ENCODE data around the gene TDRD9. TPM values are rescaled to one million over a fixed set of nuclear protein-coding genes. Genes with fewer than 3 reads are reported as not detected.
"Not testable (repeated sequence)": the region's sequence is repeated elsewhere in the genome, so short reads cannot be mapped to it uniquely, and the experiment has no call there.

TDRD9 gene
- total RNA-seq, 2 donors from 2014 or later: 1.6 to 4.6 TPM

DNA sequence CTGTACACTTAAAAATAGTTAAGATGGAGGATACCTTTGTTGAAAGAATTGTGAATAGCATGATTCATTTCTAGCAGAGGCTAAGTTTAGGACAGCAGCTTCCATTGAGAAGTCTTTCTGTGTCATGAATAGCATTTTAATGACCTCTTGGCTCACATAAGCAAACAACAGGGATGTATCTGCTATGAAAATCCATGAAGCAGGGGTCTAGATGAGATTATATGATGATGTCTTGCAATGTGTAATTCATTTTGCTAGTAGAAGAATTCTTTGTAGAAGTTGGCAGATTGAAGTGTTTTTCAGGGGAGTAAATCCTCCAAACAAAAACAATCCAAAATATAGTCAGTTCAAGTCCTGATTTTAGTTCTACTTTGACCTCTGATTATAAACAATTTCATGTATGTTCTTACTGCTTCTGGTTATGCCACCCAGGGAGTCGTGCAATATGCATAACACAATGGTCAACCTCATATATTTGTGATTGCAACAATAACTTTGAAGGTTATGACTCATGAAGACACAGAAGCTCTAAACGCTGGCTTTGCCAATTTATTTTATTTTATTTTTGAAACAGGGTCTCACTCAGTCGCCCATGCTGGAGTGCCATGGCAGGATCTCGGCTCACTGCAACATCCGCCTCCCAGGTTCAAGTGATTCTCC lies 21.0 kb downstream of the TDRD9 start:
- H3K4me1 Mint-ChIP-seq (ENCODE audit: low read depth): no peaks in the 10 kb centered on the region
- ATAC-seq (replicated peaks in 1 of 2) (no peak), DNase-seq (no peak)
- H3K27me3 Mint-ChIP-seq (ENCODE audit: low read depth): peaks cover 42% of the 10 kb centered on the region
- H3K36me3 Mint-ChIP-seq (ENCODE audit: insufficient read depth in 2 of 2): no peaks in the 10 kb centered on the region
- H3K9me3 Mint-ChIP-seq: no peaks in the 10 kb centered on the region
- no peak overlapping the region for H3K4me3 Mint-ChIP-seq
- no peak overlapping the region for H3K27ac Mint-ChIP-seq

DNA sequence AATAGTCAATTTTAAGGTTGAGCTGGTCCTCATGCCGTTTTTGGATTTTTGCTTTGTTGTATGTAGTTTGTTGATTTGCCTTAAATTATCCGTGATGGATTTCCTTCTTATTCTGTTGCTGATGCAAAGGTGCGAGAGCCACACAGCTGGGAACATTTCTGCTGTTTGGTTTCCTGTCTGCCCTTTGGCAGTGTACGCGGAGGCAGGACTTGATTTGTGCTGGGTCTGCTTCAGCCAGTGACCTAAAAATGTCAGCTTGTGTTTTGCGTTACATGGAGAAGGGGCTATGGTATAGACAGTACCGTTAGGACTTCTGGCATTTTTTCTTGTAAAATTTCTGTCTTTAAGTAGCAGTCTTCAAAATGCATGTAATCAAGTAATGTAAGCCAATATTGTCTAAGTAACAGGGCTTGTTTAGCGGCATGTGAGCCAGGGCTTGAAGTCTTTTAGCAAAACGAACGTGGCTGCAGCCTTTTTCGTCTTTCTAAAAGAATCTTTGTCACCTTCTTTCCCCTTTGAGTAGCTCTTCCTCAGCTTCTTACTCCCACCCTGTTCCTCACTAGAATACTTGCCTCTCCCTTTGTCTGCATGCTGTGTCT lies 32.3 kb downstream of the TDRD9 start:
- Mint-ChIP-seq H3K27me3 (ENCODE audit: low read depth) (no peaks in the 10 kb centered on the region), H3K36me3 (ENCODE audit: insufficient read depth in 2 of 2) (no peaks in the 10 kb centered on the region), H3K27ac (no peak overlapping the region), H3K4me3 (no peak overlapping the region), H3K4me1 (ENCODE audit: low read depth) (no peaks in the 10 kb centered on the region), H3K9me3 (no peaks in the 10 kb centered on the region)
- ATAC-seq (replicated peaks in 1 of 2) (no peak), DNase-seq (no peak)

DNA sequence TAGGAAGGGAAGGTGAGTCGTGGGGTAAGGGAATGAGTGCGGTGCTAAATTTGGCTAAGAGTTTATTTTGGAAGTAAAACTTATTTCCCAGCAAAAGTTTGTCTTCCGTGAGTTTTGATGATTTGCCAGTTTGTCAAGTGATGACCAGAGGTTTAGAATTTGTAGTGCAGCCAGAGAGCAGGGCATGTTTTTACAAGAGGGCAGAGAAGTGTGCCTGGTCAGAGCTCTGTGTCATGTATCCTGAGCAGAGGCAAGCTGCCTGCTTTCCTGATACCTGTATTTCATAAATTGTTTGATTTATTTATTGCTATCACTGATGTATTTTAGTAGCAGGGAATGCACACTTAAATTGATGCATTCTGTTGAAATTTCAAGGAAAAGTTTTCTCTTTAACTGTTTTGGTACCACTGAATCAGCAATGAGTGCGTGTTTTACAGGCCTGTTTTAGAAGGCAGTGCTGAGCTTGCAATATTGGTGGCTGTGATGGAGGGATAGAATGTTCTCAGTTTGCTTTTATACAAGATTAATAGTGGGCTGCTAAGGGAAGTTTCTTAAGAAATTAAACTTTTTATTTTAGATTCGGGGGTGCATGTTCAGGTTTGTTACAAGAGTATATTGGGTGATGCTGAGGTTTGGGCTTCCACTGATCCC lies 33.8 kb downstream of the TDRD9 start:
- DNase-seq: no peak
- no peaks in the 10 kb centered on the region for H3K9me3 Mint-ChIP-seq
- H3K27me3 Mint-ChIP-seq (ENCODE audit: low read depth): no peaks in the 10 kb centered on the region
- no peaks in the 10 kb centered on the region for H3K36me3 Mint-ChIP-seq (ENCODE audit: insufficient read depth in 2 of 2)
- no peak overlapping the region for H3K4me3 Mint-ChIP-seq
- no peak overlapping the region for H3K27ac Mint-ChIP-seq
- no peak for ATAC-seq (replicated peaks in 1 of 2)
- H3K4me1 Mint-ChIP-seq (ENCODE audit: low read depth): no peaks in the 10 kb centered on the region

DNA sequence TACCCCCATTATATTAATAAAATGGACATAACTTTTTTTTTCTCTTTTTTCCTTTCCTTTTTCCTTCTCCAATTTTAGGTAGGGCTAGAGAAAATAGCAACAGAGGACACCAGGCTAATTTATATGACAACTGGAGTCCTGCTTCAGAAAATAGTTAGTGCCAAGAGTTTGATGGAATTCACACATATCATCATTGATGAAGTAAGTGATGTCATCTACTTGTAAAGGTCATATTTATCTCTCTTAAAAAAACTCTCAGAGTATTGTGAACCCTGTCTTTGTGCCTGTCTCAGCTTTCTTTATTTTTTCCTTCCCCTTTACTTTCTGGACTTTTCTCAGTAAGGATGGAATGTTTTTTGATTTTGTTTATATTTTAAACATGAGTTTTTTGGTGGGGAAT lies 38.4 kb downstream of the TDRD9 start:
- no peak for ATAC-seq (replicated peaks in 1 of 2)

DNA sequence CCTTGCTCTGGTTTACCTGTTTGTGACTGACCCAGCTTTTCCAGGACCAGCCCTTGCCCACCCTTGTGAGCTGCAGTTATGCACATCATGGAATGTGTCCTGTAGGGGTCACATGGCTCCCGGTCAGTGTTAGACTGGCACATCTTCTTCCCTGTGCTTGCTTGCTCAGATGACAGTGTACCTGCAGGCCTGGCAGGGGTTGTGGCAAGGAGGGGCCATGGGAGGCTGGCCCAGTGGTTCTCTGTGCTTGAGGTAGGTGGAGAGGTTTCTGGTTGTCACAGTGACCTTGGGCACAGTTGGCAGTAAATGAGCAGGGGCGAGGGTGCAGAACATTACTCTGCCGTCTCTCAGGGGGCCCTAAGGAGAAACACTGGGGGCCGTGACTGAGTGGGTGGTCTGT lies 41.7 kb downstream of the TDRD9 start:
- no peak for DNase-seq
- H3K27ac Mint-ChIP-seq: no peak overlapping the region
- peaks cover 7% of the 10 kb centered on the region for H3K27me3 Mint-ChIP-seq (ENCODE audit: low read depth)
- H3K4me1 Mint-ChIP-seq (ENCODE audit: low read depth): no peaks in the 10 kb centered on the region
- H3K4me3 Mint-ChIP-seq: no peak overlapping the region
- H3K9me3 Mint-ChIP-seq: no peaks in the 10 kb centered on the region
- no peak for ATAC-seq (replicated peaks in 1 of 2)
- H3K36me3 Mint-ChIP-seq (ENCODE audit: insufficient read depth in 2 of 2): no peaks in the 10 kb centered on the region

More for the DNA sequence above, 38.4 kb downstream of the TDRD9 start:
- DNase-seq: no peak
- Mint-ChIP-seq H3K4me3 (no peak overlapping the region), H3K27ac (no peak overlapping the region), H3K27me3 (ENCODE audit: low read depth) (peaks cover 3% of the 10 kb centered on the region), H3K36me3 (ENCODE audit: insufficient read depth in 2 of 2) (no peaks in the 10 kb centered on the region), H3K4me1 (ENCODE audit: low read depth) (no peaks in the 10 kb centered on the region), H3K9me3 (no peaks in the 10 kb centered on the region)

DNA sequence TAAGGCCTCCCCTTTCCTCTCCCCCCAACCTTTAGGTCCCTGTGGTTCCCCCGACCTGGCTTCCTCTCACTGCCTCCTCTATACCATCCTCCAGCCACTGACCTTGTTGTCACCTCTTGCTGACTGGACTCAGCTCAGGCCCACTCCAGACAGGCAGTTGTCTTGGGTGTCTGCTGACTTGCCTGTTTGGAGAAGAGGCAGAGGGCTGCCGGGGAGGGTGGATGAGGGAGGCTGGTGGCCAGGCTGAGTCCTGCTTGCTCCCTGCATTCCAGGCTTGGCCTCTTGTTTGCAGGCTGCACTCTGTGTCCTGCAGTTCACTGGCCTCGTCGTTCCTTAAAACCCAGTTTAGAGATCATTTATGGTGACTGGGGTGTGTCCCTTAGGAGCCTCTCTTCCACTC lies 45.1 kb downstream of the TDRD9 start:
- no peak overlapping the region for H3K27ac Mint-ChIP-seq
- H3K9me3 Mint-ChIP-seq: no peaks in the 10 kb centered on the region
- no peak for DNase-seq
- peaks cover 13% of the 10 kb centered on the region for H3K27me3 Mint-ChIP-seq (ENCODE audit: low read depth)
- no peak overlapping the region for H3K4me3 Mint-ChIP-seq
- ATAC-seq (replicated peaks in 1 of 2): no peak
- H3K4me1 Mint-ChIP-seq (ENCODE audit: low read depth): no peaks in the 10 kb centered on the region
- H3K36me3 Mint-ChIP-seq (ENCODE audit: insufficient read depth in 2 of 2): no peaks in the 10 kb centered on the region

DNA sequence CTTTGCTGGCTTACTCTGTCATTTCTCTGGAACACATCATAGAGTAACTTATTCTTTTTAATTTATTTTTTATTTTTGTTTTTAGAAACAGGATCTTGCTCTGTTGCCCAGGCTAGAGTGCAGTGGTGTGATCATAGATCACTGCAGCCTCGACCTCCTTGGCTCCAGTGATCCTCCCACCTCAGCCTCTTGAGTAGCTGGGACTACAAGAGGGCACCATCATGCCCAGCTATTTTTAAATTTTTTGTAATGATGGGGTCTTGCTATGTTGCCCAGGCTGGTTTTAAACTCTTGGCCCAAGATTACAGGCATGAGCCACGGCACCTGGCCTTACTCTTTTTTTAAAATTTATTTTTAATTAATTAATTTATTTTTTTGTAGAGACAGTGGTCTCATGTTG lies 46.3 kb downstream of the TDRD9 start:
- Mint-ChIP-seq H3K27me3 (ENCODE audit: low read depth) (peaks cover 13% of the 10 kb centered on the region), H3K36me3 (ENCODE audit: insufficient read depth in 2 of 2) (no peaks in the 10 kb centered on the region), H3K4me3 (no peak overlapping the region), H3K27ac (no peak overlapping the region), H3K9me3 (no peaks in the 10 kb centered on the region), H3K4me1 (ENCODE audit: low read depth) (no peaks in the 10 kb centered on the region)
- no peak for ATAC-seq (replicated peaks in 1 of 2)
- DNase-seq: no peak

DNA sequence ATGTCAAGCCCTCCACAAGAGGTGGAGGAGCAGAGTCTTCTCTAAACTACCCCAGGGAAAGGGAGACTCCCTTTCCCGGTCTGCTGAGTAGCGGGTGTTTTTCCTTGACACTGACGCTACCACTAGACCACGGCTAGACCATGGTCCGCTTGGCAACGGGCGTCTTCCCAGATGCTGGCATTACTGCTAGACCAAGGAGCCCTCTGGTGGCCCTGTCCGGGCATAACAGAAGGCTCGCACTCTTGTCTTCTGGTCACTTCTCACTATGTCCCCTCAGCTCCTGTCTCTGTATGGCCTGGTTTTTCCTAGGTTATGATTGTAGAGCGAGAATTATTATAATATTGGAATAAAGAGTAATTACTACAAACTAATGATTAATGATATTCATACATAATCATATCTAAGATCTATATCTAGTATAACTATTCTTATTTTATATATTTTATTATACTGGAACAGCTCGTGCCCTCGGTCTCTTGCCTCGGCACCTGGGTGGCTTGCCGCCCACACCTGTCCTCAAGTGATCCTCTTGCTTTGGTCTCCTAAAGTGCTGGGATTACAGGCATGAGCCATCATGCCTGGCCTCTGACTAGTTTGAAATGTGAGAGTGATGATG lies 52.5 kb downstream of the TDRD9 start:
- H3K4me3 Mint-ChIP-seq; H3K36me3 Mint-ChIP-seq (ENCODE audit: insufficient read depth in 2 of 2); ATAC-seq (replicated peaks in 1 of 2); H3K4me1 Mint-ChIP-seq (ENCODE audit: low read depth); H3K9me3 Mint-ChIP-seq; H3K27ac Mint-ChIP-seq: not testable (repeated sequence)
- DNase-seq: peak; percentile 2 to 10
- H3K27me3 Mint-ChIP-seq (ENCODE audit: low read depth): peaks cover 16% of the 10 kb centered on the region

DNA sequence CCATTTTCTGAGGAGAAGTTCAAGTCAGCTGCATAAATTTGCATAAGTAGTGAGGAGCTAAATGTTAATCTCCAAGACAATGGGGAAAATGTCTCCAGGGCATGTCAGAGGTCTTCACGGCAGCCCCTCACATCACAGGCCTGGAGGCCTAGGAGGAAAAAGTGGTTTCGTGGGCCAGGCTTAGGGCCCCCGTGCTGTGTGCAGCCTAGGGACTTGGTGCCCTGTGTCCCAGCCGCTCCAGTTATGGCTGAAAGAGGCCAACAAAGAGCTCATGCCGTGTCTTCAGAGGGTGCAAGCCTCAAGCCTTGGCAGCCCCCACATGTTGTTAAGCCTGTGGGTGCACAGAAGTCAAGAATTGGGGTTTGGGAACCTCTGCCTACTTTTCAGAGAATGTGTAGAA lies 55.9 kb downstream of the TDRD9 start:
- H3K9me3 Mint-ChIP-seq: peaks cover 2% of the 10 kb centered on the region in 2 donors
- no peak for ATAC-seq (replicated peaks in 1 of 2)
- H3K36me3 Mint-ChIP-seq (ENCODE audit: insufficient read depth in 2 of 2): peaks cover 2% of the 10 kb centered on the region in 2 donors
- no peak overlapping the region for H3K4me3 Mint-ChIP-seq
- peaks cover 29% of the 10 kb centered on the region for H3K27me3 Mint-ChIP-seq (ENCODE audit: low read depth)
- DNase-seq: no peak
- H3K27ac Mint-ChIP-seq: no peak overlapping the region
- no peaks in the 10 kb centered on the region for H3K4me1 Mint-ChIP-seq (ENCODE audit: low read depth)

DNA sequence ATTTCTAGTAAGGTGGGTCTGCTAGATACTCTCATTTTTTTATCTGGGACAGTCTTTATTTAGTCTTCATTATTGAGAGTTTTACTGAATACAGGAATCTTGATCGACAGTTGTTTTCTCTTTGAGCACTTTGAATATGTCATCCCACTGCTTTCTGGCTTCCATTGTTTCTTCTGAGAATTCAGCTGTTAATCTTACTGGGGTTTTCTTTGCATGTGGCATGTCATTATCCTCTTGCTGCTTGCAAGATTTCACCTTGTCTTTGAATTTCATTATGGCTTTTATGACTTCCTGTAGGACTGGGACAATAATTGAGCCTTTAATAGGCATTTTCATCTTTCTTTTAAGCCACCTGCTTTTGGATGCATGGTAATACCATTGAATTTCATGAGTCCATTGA lies 60.8 kb downstream of the TDRD9 start:
- peaks cover 5 to 6% of the 10 kb centered on the region in 2 donors for H3K36me3 Mint-ChIP-seq (ENCODE audit: insufficient read depth in 2 of 2)
- H3K27me3 Mint-ChIP-seq (ENCODE audit: low read depth): peaks cover 33% of the 10 kb centered on the region
- ATAC-seq (replicated peaks in 1 of 2): no peak
- DNase-seq: no peak
- no peaks in the 10 kb centered on the region for H3K4me1 Mint-ChIP-seq (ENCODE audit: low read depth)
- no peak overlapping the region for H3K27ac Mint-ChIP-seq
- no peak overlapping the region for H3K4me3 Mint-ChIP-seq
- peaks cover 3 to 7% of the 10 kb centered on the region in 2 donors for H3K9me3 Mint-ChIP-seq

DNA sequence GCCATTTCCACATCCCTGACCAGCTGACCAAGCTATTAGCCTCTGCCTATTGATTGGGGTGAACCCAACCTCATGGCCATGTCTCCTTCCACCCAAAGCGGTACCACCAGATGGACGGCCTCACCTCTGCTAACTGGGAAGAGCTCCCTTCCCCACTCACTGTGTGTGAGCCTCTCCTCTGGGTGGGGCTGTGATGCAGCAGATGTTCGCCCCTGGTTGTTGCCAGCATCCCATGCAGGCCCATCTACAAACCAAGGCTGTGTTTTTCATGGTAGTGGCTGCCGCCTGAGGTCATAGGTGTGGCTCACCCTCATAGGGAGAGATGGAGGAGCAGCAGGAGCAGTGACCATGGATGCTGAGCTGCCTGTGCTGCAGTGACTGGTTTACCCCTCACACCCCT lies 61.7 kb downstream of the TDRD9 start:
- Mint-ChIP-seq H3K4me1 (ENCODE audit: low read depth) (no peaks in the 10 kb centered on the region), H3K27ac (no peak overlapping the region), H3K9me3 (peaks cover 3 to 7% of the 10 kb centered on the region in 2 donors), H3K4me3 (no peak overlapping the region), H3K27me3 (ENCODE audit: low read depth) (peaks cover 33% of the 10 kb centered on the region), H3K36me3 (ENCODE audit: insufficient read depth in 2 of 2) (peaks cover 5 to 6% of the 10 kb centered on the region in 2 donors)
- no peak for DNase-seq
- ATAC-seq (replicated peaks in 1 of 2): no peak

DNA sequence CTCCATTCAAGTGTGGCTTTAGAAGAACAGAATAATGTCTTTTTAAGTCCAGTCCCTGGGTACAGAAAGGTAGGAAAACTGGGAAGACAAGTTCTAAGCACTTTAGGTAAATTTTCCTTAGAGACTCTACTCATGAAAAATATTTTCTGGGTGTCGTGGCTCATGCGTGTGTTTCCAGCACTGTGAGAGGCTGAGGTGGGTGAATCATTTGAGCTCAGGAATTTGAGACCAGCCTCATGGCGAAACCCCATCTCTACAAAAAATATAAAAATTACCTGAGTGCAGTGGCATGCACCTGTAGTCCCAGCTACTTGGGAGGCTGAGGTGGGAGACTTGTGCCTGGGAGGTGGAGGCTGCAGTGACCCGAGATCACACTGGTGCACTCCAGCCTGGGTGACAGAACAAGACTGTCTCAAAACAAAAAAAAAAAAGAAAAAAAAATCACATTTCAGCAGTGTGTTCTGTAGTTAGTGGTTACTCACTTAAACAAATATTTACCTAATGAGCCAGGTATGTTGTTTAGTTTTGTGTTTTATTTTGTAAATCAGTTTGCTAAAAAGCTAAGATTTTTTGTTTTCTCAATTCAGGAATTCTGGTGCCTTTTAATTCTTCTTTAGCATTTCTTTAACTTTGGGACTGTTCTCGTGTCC lies 66.4 kb downstream of the TDRD9 start:
- Mint-ChIP-seq H3K27ac (no peak overlapping the region), H3K4me3 (no peak overlapping the region), H3K4me1 (ENCODE audit: low read depth) (peaks cover 4% of the 10 kb centered on the region), H3K9me3 (peaks cover 0 to 3% of the 10 kb centered on the region in 2 donors), H3K27me3 (ENCODE audit: low read depth) (peaks cover 11% of the 10 kb centered on the region), H3K36me3 (ENCODE audit: insufficient read depth in 2 of 2) (peaks cover 0 to 2% of the 10 kb centered on the region in 2 donors)
- ATAC-seq (replicated peaks in 1 of 2) (no peak), DNase-seq (no peak)

DNA sequence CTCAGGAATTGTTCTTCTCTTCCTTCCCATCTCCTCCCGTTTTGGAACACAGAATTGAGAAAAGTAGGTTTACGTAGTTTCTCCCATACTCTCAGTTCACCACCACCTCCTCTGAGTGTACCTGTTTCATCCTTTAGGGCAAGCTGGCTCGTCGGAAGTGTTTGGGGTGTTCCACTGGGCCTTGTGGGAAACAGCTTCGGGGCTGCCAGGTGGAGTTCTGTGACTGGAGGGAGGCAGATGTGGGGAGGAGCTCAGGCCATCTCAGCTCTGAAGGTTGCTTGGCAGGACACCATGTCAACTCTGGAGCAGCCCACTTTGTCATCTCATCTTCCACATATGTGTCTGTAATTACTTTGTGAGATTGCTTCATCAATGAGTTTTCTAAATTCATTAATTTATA lies 67.6 kb downstream of the TDRD9 start:
- H3K36me3 Mint-ChIP-seq (ENCODE audit: insufficient read depth in 2 of 2): no peaks in the 10 kb centered on the region
- peaks cover 4% of the 10 kb centered on the region for H3K4me1 Mint-ChIP-seq (ENCODE audit: low read depth)
- H3K27me3 Mint-ChIP-seq (ENCODE audit: low read depth): peaks cover 13% of the 10 kb centered on the region
- H3K4me3 Mint-ChIP-seq: no peak overlapping the region
- DNase-seq (no peak), ATAC-seq (replicated peaks in 1 of 2) (no peak)
- H3K27ac Mint-ChIP-seq: no peak overlapping the region
- H3K9me3 Mint-ChIP-seq: no peaks in the 10 kb centered on the region
